SK-N-SH (cell line): ENCODE measurements around the gene BRMS1. TPM values are rescaled to one million over a fixed set of nuclear protein-coding genes. Genes with fewer than 3 reads are reported as not detected.

Experiments
- CTCF ChIA-PET: fragments of 300-600, 350-600 bp; formaldehyde crosslinking; extraction: SDS; loops from one replicate; lab custom pipeline; 2021; lab: Yijun Ruan, JAX
- POLR2A ChIA-PET: fragments of 350-600 bp; sonication (Branson Sonifier 250); formaldehyde crosslinking; extraction: SDS; loops from one replicate; lab custom pipeline; 2020; ENCODE audit warnings: antibody characterized with exemption, inconsistent platforms; lab: Yijun Ruan, JAX
- DNase-seq: peaks from one replicate; pipeline ENCODE4 v3.0.0; 2012
- H2AFZ ChIP-seq: fragments of 200-600 bp; sonication (generic); 2 replicates; pipeline ENCODE4 v1.8.1; 2016; ENCODE audit warnings: antibody characterized with exemption, mild to moderate bottlenecking, low read depth
- H3F3A ChIP-seq: fragments of 200-600 bp; sonication (generic); replicated peaks from 2 replicates; pipeline ENCODE3; 2016; ENCODE audit warnings: antibody characterized with exemption, mild to moderate bottlenecking; ENCODE audit not compliant: insufficient read depth
- H3K27ac ChIP-seq, 2 experiments: fragments of 200-500 bp in 1 of 2; fragments of 200-600 bp in 1 of 2; sonication (Bioruptor generic) in 1 of 2; sonication (generic), shearing (Covaris generic) in 1 of 2; 2 replicates each; pipeline versions ENCODE4 v1.5.1 to v1.6.1; 2014 to 2016; ENCODE audit warnings: low read depth in 2 of 2, inconsistent platforms in 1 of 2, low read length in 1 of 2, mild to moderate bottlenecking in 1 of 2, mixed read lengths in 1 of 2
- H3K27me3 ChIP-seq: fragments of 200-600 bp; sonication (generic), shearing (Covaris generic); 2 replicates; pipeline ENCODE4 v1.6.1; 2016; ENCODE audit warnings: mixed run types; ENCODE audit not compliant: insufficient read depth
- H3K36me3 ChIP-seq, 2 experiments: fragments of 200-500 bp in 1 of 2; fragments of 200-600 bp in 1 of 2; sonication (Bioruptor generic) in 1 of 2; sonication (generic) in 1 of 2; replicated peaks in 1 of 2; 2 replicates each; pipeline versions ENCODE3 to v1.5.1; 2014 to 2016; ENCODE audit warnings: low read length in 1 of 2, mild to moderate bottlenecking in 1 of 2; ENCODE audit not compliant: insufficient read depth in 2 of 2, control insufficient read depth in 1 of 2
- H3K4me1 ChIP-seq, 2 experiments: fragments of 200-500 bp in 1 of 2; fragments of 200-600 bp in 1 of 2; sonication (Bioruptor generic) in 1 of 2; sonication (generic), shearing (Covaris generic) in 1 of 2; 2 replicates each; pipeline versions ENCODE4 v1.5.1 to v1.6.1; 2014 to 2016; ENCODE audit warnings: low read depth in 1 of 2, low read length in 1 of 2, mixed run types in 1 of 2; ENCODE audit not compliant: insufficient read depth in 2 of 2, control insufficient read depth in 1 of 2
- H3K4me2 ChIP-seq: fragments of 200-600 bp; sonication (generic), shearing (Covaris generic); 2 replicates; pipeline ENCODE4 v1.6.1; 2017; ENCODE audit warnings: mixed run types
- H3K4me3 ChIP-seq, 2 experiments: fragments of 200-500 bp in 1 of 2; fragments of 200-600 bp in 1 of 2; sonication (Bioruptor generic) in 1 of 2; sonication (generic), shearing (Covaris generic) in 1 of 2; 2 replicates each; pipeline versions ENCODE4 v1.5.1 to v1.8.1; 2014 to 2016; ENCODE audit warnings: low read depth in 2 of 2, inconsistent platforms in 1 of 2, low read length in 1 of 2, mild to moderate bottlenecking in 1 of 2, mixed read lengths in 1 of 2, moderate library complexity in 1 of 2
- H3K79me2 ChIP-seq: fragments of 200-600 bp; sonication (generic); 2 replicates; pipeline ENCODE4 v1.8.1; 2017; ENCODE audit warnings: mild to moderate bottlenecking; ENCODE audit not compliant: insufficient read depth
- H3K9ac ChIP-seq: fragments of 200-600 bp; sonication (generic); 2 replicates; pipeline ENCODE4 v1.6.1; 2017; ENCODE audit warnings: mixed run types
- H3K9me2 ChIP-seq: fragments of 200-600 bp; sonication (generic); 2 replicates; pipeline ENCODE4 v1.6.1; 2017; ENCODE audit warnings: mixed run types
- H3K9me3 ChIP-seq: fragments of 200-600 bp; sonication (generic); 2 replicates; pipeline ENCODE4 v1.6.1; 2017; ENCODE audit warnings: mixed run types, mild to moderate bottlenecking, moderate library complexity
- H4K20me1 ChIP-seq: fragments of 200-600 bp; sonication (generic); 2 replicates; pipeline ENCODE4 v1.6.1; 2017; ENCODE audit warnings: mild to moderate bottlenecking, mixed run types; ENCODE audit not compliant: insufficient read depth
- CTCF ChIP-seq: fragments of 200-600 bp; sonication (generic); IDR thresholded peaks from 2 replicates; pipeline ENCODE4 v1.6.1; 2017; ENCODE audit warnings: antibody characterized with exemption, mild to moderate bottlenecking, moderate library complexity
- ELF1 ChIP-seq: IDR thresholded peaks from 2 replicates; pipeline ENCODE4 v1.4.0; 2012
- FOXJ3 ChIP-seq: sonication (generic); formaldehyde crosslinking; IDR thresholded peaks from 2 replicates; pipeline ENCODE4 v1.5.1; 2020; ENCODE audit warnings: mild to moderate bottlenecking, missing genetic modification reagents
- FOXM1 ChIP-seq: IDR thresholded peaks from 2 replicates; pipeline ENCODE4 v1.4.0; 2012; ENCODE audit warnings: low read depth, mild to moderate bottlenecking
- GABPA ChIP-seq: IDR thresholded peaks from 2 replicates; pipeline ENCODE4 v1.4.0; 2012; ENCODE audit warnings: low read depth, mild to moderate bottlenecking
- GATA2 ChIP-seq: sonication (generic); formaldehyde crosslinking; IDR thresholded peaks from 2 replicates; pipeline ENCODE4 v1.5.0; 2020; ENCODE audit warnings: mild to moderate bottlenecking, missing genetic modification reagents
- JUND ChIP-seq: IDR thresholded peaks from 2 replicates; pipeline ENCODE4 v1.4.0; 2012
- MAX ChIP-seq: IDR thresholded peaks from 2 replicates; pipeline ENCODE4 v1.4.0; 2012; ENCODE audit warnings: low read depth
- MEF2A ChIP-seq: IDR thresholded peaks from 2 replicates; pipeline ENCODE4 v1.4.0; 2012; ENCODE audit warnings: low read depth, borderline replicate concordance
- NFIC ChIP-seq: IDR thresholded peaks from 2 replicates; pipeline ENCODE4 v1.4.0; 2012; ENCODE audit warnings: borderline replicate concordance
- PBX3 ChIP-seq: IDR thresholded peaks from 2 replicates; pipeline ENCODE4; 2012
- POLR2AphosphoS5 ChIP-seq: IDR thresholded peaks from 2 replicates; pipeline ENCODE4 v1.6.1; 2012; ENCODE audit warnings: low read depth, low read length
- RAD21 ChIP-seq: IDR thresholded peaks from 2 replicates; pipeline ENCODE4 v1.6.1; 2012; ENCODE audit warnings: mild to moderate bottlenecking, low read length
- REST ChIP-seq: IDR thresholded peaks from 2 replicates; pipeline ENCODE4 v1.6.1; 2012; ENCODE audit warnings: mild to moderate bottlenecking, low read depth, low read length, moderate library complexity
- TAF1 ChIP-seq: IDR thresholded peaks from 2 replicates; pipeline ENCODE4 v1.6.1; 2012; ENCODE audit warnings: low read depth, mild to moderate bottlenecking, low read length, moderate library complexity, borderline replicate concordance
- TEAD4 ChIP-seq: IDR thresholded peaks from 2 replicates; pipeline ENCODE4 v1.4.0; 2012; ENCODE audit warnings: mild to moderate bottlenecking, borderline replicate concordance; ENCODE audit not compliant: insufficient read depth
- USF2 ChIP-seq: fragments of 150-350 bp; IDR thresholded peaks from 2 replicates; pipeline ENCODE4 v1.6.1; 2017; ENCODE audit warnings: antibody characterized with exemption, low read length, low read depth, borderline replicate concordance
- YY1 ChIP-seq: IDR thresholded peaks from 2 replicates; pipeline ENCODE4 v1.4.0; 2012; ENCODE audit warnings: low read depth, mild to moderate bottlenecking
- ZBTB33 ChIP-seq: IDR thresholded peaks from 2 replicates; pipeline ENCODE4 v1.4.0; 2012; ENCODE audit warnings: low read depth, borderline replicate concordance
- WGBS: methylation state at CpG from one replicate; pipeline ENCODE4 v1.1.6; 2017; ENCODE audit warnings: low lambda C conversion rate; 5-methylcytosine and 5-hydroxymethylcytosine counted together
- polyA plus RNA-seq, 3 experiments: library from polyadenylated mRNA; depleted of rRNA; stranded (reverse); fragments of >200 nt; gene quantifications; 2 replicates each; pipeline ENCODE4 v1.2.3, GENCODE V29; 2012

Gene BRMS1
- polyA plus RNA-seq, 1 of the 3 experiments (the other 2 are of a cell fraction): 70.0 TPM

- Histone ChIP-seq H3K79me2 (no peaks in the 10 kb centered on the region), H3K9me2 (no peaks in the 10 kb centered on the region), H3K4me3 (no peak overlapping the region), H3K9me3 (no peaks in the 10 kb centered on the region), H3F3A (peaks cover 3% of the 10 kb centered on the region), H3K9ac (no peak overlapping the region), H3K27ac (no peak overlapping the region), H2AFZ (no peak overlapping the region), H3K4me2 (no peak overlapping the region), H4K20me1 (no peaks in the 10 kb centered on the region), H3K27me3 (no peaks in the 10 kb centered on the region), H3K4me1 (peaks cover 0 to 2% of the 10 kb centered on the region in 2 experiments; a peak in 1 of 4 replicates), H3K36me3 (no peaks in the 10 kb centered on the region)
- CTCF ChIA-PET: interaction anchor here (1.1 to 2.6 kb wide), 3 partner anchors 26 to 49 kb away, joined by 3 to 9 read pairs (median 3); no protein-coding TSS in a partner anchor
- no peak for DNase-seq
- POLR2A ChIA-PET: no interaction called here
- TF ChIP-seq TAF1 (no peak), GABPA (no peak), MAX (no peak), MEF2A (no peak), ELF1 (no peak), CTCF (no peak), FOXM1 (no peak), USF2 (no peak), RAD21 (no peak), GATA2 (no peak), POLR2AphosphoS5 (no peak), PBX3 (no peak), REST (no peak), NFIC (no peak), ZBTB33 (no peak), YY1 (no peak), TEAD4 (no peak), JUND (no peak), FOXJ3 (no peak)
- 94% methylated on average over 15 of the region's 15 CpGs for WGBS
These were observed 15.6 kb upstream of the BRMS1 start for GRCh38 chr11:66360406-66361073.
